Neural cell (in vitro differentiated cells): ENCODE measurements around the gene DNAJC15. TPM values are rescaled to one million over a fixed set of nuclear protein-coding genes. Genes with fewer than 3 reads are reported as not detected.

Experiments used
- H2AFZ ChIP-seq: fragments of 200-600, 300-800 bp; sonication (generic), shearing (Covaris generic); 2 replicates; pipeline ENCODE4 v1.6.0; 2014; ENCODE audit warnings: low read depth, mild to moderate bottlenecking, antibody characterized with exemption, low read length, moderate library complexity
- H3F3A ChIP-seq: fragments of 200-600 bp; shearing (Covaris generic); 2 replicates; pipeline ENCODE4 v1.6.1; 2016; ENCODE audit warnings: mild to moderate bottlenecking, moderate library complexity, mixed read lengths, antibody characterized with exemption, low read length; ENCODE audit not compliant: insufficient read depth, poor library complexity, severe bottlenecking
- H3K27ac ChIP-seq: fragments of 200-600, 300-800 bp; sonication (generic), shearing (Covaris generic); 2 replicates; pipeline ENCODE4 v1.5.1; 2014; ENCODE audit warnings: mild to moderate bottlenecking, low read length, moderate library complexity
- H3K27me3 ChIP-seq: fragments of 300-800, 200-600 bp; sonication (generic), shearing (Covaris generic); 2 replicates; pipeline ENCODE4 v1.6.0; 2014; ENCODE audit warnings: mild to moderate bottlenecking, low read depth, low read length, moderate library complexity; ENCODE audit not compliant: insufficient read depth
- H3K36me3 ChIP-seq: fragments of 300-800, 200-600 bp; sonication (generic), shearing (Covaris generic); 2 replicates; pipeline ENCODE4 v1.5.1; 2014; ENCODE audit warnings: mild to moderate bottlenecking, antibody characterized with exemption, low read length, moderate library complexity; ENCODE audit not compliant: insufficient read depth
- H3K4me2 ChIP-seq: fragments of 300-800, 200-600 bp; sonication (generic), shearing (Covaris generic); 2 replicates; pipeline ENCODE4 v1.6.0; 2014; ENCODE audit warnings: mild to moderate bottlenecking, low read length
- H3K4me3 ChIP-seq: fragments of 300-800, 200-600 bp; sonication (generic), shearing (Covaris generic); 2 replicates; pipeline ENCODE4 v1.5.1; 2014; ENCODE audit warnings: mild to moderate bottlenecking, low read length, moderate library complexity
- H3K79me2 ChIP-seq: fragments of 200-600 bp; shearing (Covaris generic); replicated peaks from 2 replicates; pipeline ENCODE4 v1.6.0; 2014; ENCODE audit warnings: mild to moderate bottlenecking, low read length, moderate library complexity; ENCODE audit not compliant: insufficient read depth
- H3K9ac ChIP-seq: fragments of 300-800, 200-600 bp; sonication (generic), shearing (Covaris generic); 2 replicates; pipeline ENCODE4 v1.6.1; 2016; ENCODE audit warnings: mild to moderate bottlenecking, low read length, mixed read lengths
- H3K9me2 ChIP-seq: fragments of 200-600 bp; shearing (Covaris generic); 2 replicates; pipeline ENCODE4 v1.6.1; 2016; ENCODE audit warnings: mild to moderate bottlenecking, low read length, mixed read lengths; ENCODE audit not compliant: insufficient read depth
- H3K9me3 ChIP-seq: fragments of 200-600, 300-800 bp; sonication (generic), shearing (Covaris generic); 2 replicates; pipeline ENCODE4 v1.6.1; 2016; ENCODE audit warnings: mild to moderate bottlenecking, mixed run types, low read length, moderate library complexity, mixed read lengths
- H4K20me1 ChIP-seq: fragments of 200-600 bp; shearing (Covaris generic); 2 replicates; pipeline ENCODE4 v1.6.1; 2016; ENCODE audit warnings: mild to moderate bottlenecking, mixed run types; ENCODE audit not compliant: insufficient read depth
- CTCF ChIP-seq: fragments of 450-650 bp; IDR thresholded peaks from 2 replicates; pipeline ENCODE4 v1.5.1; 2014; ENCODE audit warnings: antibody characterized with exemption, mild to moderate bottlenecking, moderate library complexity; ENCODE audit not compliant: poor library complexity, severe bottlenecking
- EP300 ChIP-seq: fragments of 450-650 bp; conservative IDR thresholded peaks from 2 replicates; pipeline ENCODE4 v1.6.1; 2014; ENCODE audit warnings: antibody characterized with exemption, mild to moderate bottlenecking, moderate library complexity; ENCODE audit not compliant: poor library complexity, severe bottlenecking
- EZH2 ChIP-seq: fragments of 200-600, 300-800 bp; shearing (Covaris generic), sonication (generic); IDR thresholded peaks from 2 replicates; pipeline ENCODE4 v1.6.1; 2014; ENCODE audit warnings: antibody characterized with exemption, low read length, borderline replicate concordance, mild to moderate bottlenecking; ENCODE audit not compliant: insufficient read depth, poor library complexity, severe bottlenecking
- MXI1 ChIP-seq: fragments of 450-650 bp; conservative IDR thresholded peaks from 2 replicates; pipeline ENCODE4 v1.6.1; 2014; ENCODE audit warnings: antibody characterized with exemption, mild to moderate bottlenecking; ENCODE audit not compliant: poor library complexity, severe bottlenecking
- POLR2AphosphoS5 ChIP-seq: IDR thresholded peaks from 2 replicates; pipeline ENCODE4 v1.6.1; 2012
- RAD21 ChIP-seq: fragments of 450-650 bp; conservative IDR thresholded peaks from 2 replicates; pipeline ENCODE4 v1.6.1; 2014; ENCODE audit warnings: antibody characterized with exemption, mild to moderate bottlenecking, moderate library complexity
- SMC3 ChIP-seq: fragments of 450-650 bp; conservative IDR thresholded peaks from 2 replicates; pipeline ENCODE4 v1.6.1; 2014; ENCODE audit warnings: antibody characterized with exemption, mild to moderate bottlenecking, moderate library complexity; ENCODE audit not compliant: poor library complexity
- TAF1 ChIP-seq: IDR thresholded peaks from 2 replicates; pipeline ENCODE4 v1.6.1; 2012; ENCODE audit warnings: low read depth
- polyA plus RNA-seq: library from polyadenylated mRNA; depleted of rRNA; stranded (reverse); fragments of >200 nt; gene quantifications from 2 replicates; pipeline ENCODE4 v1.2.3, GENCODE V29; 2014
- TF ChIP-seq, protein P1 (sequence below): IDR thresholded peaks from 2 replicates; pipeline ENCODE4 v1.6.1; 2012; ENCODE audit warnings: borderline replicate concordance

DNAJC15 gene
- polyA plus RNA-seq, 1 donor from 2014 or later: 0.84 TPM

DNA sequence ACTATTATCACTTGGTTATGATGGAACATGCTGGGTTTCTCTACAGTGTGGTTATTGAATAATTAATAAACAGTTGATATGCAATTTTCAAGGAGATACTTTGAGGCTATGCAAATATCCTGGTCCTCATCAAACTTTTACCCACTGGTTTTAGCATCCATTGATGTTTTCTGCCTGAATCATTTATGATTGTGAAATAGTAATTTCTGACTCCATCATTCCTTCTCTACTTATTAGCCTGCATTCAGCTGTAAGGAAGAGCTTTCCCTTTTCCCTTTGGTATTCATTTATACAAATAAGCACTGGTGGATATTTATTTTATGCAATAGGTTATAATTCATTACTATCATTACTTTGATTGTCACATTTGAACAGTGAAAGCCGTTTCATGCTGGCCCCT lies 13.9 kb upstream of the DNAJC15 start:
- H3K9ac ChIP-seq: no peak overlapping the region
- H3F3A ChIP-seq: no peaks in the 10 kb centered on the region
- H3K9me2 ChIP-seq: no peaks in the 10 kb centered on the region
- no peaks in the 10 kb centered on the region for H3K9me3 ChIP-seq
- no peak overlapping the region for H3K4me2 ChIP-seq
- H4K20me1 ChIP-seq: no peaks in the 10 kb centered on the region
- no peak overlapping the region for H2AFZ ChIP-seq
- H3K27me3 ChIP-seq: no peaks in the 10 kb centered on the region
- H3K79me2 ChIP-seq: no peaks in the 10 kb centered on the region
- TF ChIP-seq EP300 (no peak), MXI1 (no peak), SMC3 (no peak), TAF1 (no peak), POLR2AphosphoS5 (no peak), EZH2 (no peak), RAD21 (no peak), CTCF (no peak)
- TF ChIP-seq, protein P1, sequence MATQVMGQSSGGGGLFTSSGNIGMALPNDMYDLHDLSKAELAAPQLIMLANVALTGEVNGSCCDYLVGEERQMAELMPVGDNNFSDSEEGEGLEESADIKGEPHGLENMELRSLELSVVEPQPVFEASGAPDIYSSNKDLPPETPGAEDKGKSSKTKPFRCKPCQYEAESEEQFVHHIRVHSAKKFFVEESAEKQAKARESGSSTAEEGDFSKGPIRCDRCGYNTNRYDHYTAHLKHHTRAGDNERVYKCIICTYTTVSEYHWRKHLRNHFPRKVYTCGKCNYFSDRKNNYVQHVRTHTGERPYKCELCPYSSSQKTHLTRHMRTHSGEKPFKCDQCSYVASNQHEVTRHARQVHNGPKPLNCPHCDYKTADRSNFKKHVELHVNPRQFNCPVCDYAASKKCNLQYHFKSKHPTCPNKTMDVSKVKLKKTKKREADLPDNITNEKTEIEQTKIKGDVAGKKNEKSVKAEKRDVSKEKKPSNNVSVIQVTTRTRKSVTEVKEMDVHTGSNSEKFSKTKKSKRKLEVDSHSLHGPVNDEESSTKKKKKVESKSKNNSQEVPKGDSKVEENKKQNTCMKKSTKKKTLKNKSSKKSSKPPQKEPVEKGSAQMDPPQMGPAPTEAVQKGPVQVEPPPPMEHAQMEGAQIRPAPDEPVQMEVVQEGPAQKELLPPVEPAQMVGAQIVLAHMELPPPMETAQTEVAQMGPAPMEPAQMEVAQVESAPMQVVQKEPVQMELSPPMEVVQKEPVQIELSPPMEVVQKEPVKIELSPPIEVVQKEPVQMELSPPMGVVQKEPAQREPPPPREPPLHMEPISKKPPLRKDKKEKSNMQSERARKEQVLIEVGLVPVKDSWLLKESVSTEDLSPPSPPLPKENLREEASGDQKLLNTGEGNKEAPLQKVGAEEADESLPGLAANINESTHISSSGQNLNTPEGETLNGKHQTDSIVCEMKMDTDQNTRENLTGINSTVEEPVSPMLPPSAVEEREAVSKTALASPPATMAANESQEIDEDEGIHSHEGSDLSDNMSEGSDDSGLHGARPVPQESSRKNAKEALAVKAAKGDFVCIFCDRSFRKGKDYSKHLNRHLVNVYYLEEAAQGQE: no peak
- H3K4me3 ChIP-seq: no peak overlapping the region
- H3K36me3 ChIP-seq: no peaks in the 10 kb centered on the region
- no peak overlapping the region for H3K27ac ChIP-seq

- H3K79me2 ChIP-seq: no peaks in the 10 kb centered on the region
- H3K27me3 ChIP-seq: no peaks in the 10 kb centered on the region
- no peak overlapping the region for H3K27ac ChIP-seq
- H3K36me3 ChIP-seq: no peaks in the 10 kb centered on the region
- H3F3A ChIP-seq: no peaks in the 10 kb centered on the region
- H3K9me3 ChIP-seq: no peaks in the 10 kb centered on the region
- TF ChIP-seq MXI1 (no peak), RAD21 (no peak), EP300 (no peak), POLR2AphosphoS5 (no peak), CTCF (no peak), SMC3 (no peak), TAF1 (no peak), EZH2 (no peak)
- TF ChIP-seq, protein P1: no peak
- no peaks in the 10 kb centered on the region for H3K9me2 ChIP-seq
- H4K20me1 ChIP-seq: no peaks in the 10 kb centered on the region
- H2AFZ ChIP-seq: no peak overlapping the region
- H3K9ac ChIP-seq: no peak overlapping the region
- H3K4me3 ChIP-seq: no peak overlapping the region
- no peak overlapping the region for H3K4me2 ChIP-seq
These were observed 9.2 kb upstream of the DNAJC15 start for GRCh38 chr13:43014162-43014561.
